ENCODE measurements around the gene APOBEC3B.
"Not testable (repeated sequence)": the region's sequence is repeated elsewhere in the genome, so short reads cannot be mapped to it uniquely, and the experiment has no call there.

The APOBEC3B gene

GRCh38 chr22:38981992-38982927, at the start of gene APOBEC3B:
TSS of gene APOBEC3B (plus strand) at chr22:38982347. CDS start at chr22:38982454, 107 bp downstream.
- DNase-seq (ENCODE audit: low read depth in 2 of 2): peak; percentile 7 to 33

- DNase-seq (ENCODE audit: low read depth in 2 of 2): no peak
Observed at GRCh38 chr22:38935023-38935422, 47.1 kb upstream of the APOBEC3B start.

DNA sequence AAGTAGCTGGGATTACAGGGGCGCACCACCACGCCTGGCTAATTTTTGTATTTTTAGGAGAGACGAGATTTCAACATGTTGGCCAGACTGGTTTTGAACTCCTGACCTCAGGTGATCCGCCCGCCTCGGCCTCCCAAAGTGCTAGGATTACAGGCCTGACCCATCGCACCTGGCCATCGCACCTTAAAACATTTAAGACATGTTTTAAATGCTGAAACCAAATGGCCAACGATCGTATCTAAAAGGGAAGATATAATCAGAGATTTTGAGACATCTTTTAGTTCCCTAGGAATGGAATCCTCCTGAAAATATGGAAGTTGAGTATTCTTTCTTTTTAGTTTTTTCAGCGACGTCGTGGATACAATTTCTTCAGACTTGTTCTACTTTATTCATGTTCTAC, 46.5 kb upstream of the APOBEC3B start:
- no peak for DNase-seq (ENCODE audit: low read depth in 2 of 2)

- no peak for DNase-seq (ENCODE audit: low read depth in 2 of 2)
Observed at GRCh38 chr22:38936562-38936961, 45.6 kb upstream of the APOBEC3B start.

DNA sequence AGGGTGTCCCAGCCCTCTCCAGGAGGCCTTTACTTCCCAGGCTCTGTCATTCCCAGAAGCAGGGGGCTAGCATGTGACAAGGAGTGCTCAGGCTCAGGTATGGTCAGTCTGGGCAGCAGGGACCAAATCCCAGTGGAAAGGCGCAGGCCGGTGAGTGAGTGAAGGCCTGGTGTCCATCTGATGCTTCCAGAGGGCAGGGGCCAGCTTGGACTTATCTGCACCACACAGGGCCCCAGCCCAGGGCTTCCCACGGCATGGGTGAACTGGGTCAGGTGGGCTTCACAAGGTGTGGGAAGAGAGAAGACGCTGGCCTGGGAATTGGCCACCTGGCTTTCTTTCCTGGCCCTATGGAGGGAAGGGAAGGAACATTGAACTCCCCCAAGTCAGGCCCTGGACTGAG, 45.1 kb upstream of the APOBEC3B start:
- no peak for DNase-seq (ENCODE audit: low read depth in 2 of 2)

DNA sequence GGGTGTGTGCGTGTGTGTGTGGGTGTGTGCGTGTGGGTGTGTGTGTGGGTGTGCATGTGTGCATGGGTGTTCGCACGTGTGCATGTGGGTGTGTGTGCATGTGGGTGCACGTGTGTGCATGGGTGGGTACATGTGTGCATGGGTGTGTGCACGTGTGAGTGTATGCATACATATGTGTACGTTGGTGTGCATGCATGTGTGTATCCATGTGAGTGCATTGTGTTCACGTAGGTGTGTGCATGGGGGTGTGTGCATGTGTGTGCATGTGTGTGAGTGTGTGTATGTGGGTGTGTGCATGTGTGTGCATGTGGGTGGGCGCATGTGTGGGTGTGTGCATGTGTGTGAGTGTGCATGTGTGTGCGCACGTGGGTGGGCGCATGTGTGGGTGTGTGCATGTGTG, 44.6 kb upstream of the APOBEC3B start:
- DNase-seq (ENCODE audit: low read depth in 2 of 2): no peak

DNA sequence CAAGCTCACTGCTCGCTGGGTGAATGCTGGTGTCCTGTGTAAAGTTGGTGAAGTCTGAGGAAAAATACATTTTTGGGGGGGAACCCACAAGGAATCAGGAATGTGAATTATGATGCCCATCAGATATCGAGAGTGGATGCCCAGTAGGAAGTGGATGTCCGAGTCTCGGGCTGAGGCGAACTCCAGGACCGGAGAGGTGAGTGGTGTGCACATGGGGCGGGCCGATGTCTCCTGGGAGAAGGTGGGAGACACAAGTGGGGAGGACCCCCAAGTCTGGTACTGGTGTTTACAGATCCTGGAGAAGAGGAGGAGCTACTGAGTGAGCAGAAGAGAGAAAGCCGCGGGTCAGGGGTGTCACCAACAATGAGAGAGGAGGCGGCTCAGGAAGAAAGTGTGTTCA, 43.9 kb upstream of the APOBEC3B start:
- no peak for DNase-seq (ENCODE audit: low read depth in 2 of 2)

GRCh38 chr22:38938925-38939324, 43.2 kb upstream of the APOBEC3B start:
- no peak for DNase-seq (ENCODE audit: low read depth in 2 of 2)

DNA sequence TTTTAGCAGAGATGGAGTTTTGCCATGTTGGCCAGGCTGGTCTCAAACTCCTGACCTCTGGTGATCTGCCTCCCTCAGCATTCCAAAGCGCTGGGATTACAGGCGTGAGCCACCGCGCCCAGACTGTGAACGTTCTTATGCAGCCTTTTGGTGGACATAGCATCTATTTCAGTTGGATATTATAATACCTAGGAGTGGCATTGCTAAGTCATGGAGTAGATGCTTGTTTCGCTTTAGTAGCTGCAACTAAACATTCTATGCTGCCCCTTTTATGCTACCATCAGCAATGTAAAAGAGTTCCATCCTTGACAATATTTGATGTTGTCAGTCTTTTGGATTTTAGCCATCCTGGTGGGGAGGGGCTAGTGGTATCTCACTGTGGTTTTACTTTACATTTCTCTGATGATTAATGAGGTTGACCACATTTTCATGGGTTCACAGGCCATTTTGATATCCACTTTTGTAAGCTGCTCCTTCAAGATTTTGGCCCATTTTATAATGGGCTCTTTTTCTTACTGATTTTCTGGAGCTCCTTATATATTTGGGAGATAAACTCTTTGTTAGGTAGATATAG, 41.2 kb upstream of the APOBEC3B start:
- no peak for DNase-seq (ENCODE audit: low read depth in 2 of 2)

DNA sequence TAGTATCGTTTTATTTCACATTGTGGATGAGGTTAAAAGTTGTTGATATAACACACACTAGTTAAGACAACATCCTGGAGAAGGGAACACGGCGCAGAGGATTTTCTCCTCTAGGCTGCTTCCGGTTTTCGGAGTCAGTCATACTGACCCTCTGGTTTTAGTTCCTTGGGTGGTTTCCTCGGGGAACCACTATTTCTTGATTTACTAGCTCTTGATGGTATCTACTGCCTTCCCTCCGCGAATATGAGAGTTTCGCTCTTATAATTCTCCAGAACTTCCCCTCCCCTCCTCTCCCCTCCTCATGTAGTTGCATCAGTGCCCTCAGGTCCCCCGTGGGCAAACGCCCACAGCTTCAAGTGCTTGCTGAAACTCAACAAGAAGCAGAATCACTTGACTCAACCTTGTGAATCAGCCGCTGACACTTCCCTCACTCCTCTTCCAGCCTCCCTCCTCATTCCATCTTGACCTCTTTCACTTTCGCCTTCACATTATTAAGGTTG, 40.6 kb upstream of the APOBEC3B start:
- peak in 1 of 2 donors; percentile 45 for DNase-seq (ENCODE audit: low read depth in 2 of 2)

- DNase-seq (ENCODE audit: low read depth in 2 of 2): no peak
Observed at GRCh38 chr22:38942702-38943101, 39.4 kb upstream of the APOBEC3B start.

GRCh38 chr22:38943201-38943600, 38.9 kb upstream of the APOBEC3B start:
- no peak for DNase-seq (ENCODE audit: low read depth in 2 of 2)

DNA sequence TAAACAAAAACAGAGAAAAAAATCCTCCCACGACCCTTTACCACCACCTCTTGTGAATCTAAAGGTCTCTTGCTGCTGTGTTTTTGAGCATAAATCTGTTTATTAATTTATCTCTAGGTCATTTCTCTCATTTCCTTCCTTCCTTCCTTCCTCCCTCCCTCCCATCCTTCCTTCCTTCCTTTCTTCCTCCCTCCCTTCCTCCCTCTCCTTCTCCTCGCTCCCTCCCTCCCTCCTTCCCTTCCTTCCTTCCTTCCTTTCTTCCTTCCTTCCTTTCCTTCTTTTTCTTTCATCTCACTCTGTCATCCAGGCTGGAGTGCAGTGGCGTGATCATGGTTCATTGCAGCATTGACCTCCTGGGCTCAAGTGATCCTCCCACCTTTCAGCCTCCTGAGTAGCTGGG, 38.3 kb upstream of the APOBEC3B start:
- DNase-seq (ENCODE audit: low read depth in 2 of 2): no peak

DNA sequence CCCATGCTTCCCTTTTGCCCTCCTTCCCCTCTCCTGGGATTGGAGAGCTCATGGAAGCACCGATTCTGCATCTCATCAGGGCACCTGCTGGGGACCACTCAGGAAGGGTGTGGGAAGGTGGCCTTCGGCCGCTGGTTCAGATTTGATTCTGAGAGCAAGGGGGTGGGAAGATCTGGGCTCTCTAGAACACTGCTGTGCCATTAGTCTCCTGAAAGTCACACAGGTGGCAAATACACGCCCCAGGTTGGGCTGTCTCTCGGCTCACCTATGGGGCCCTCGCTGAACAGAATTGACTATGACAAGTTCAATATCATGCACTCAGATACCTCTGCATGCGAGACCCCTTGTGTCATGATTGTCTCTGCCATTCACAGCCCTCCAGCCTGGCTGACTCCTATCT, 37.5 kb upstream of the APOBEC3B start:
- DNase-seq (ENCODE audit: low read depth in 2 of 2): no peak

DNA sequence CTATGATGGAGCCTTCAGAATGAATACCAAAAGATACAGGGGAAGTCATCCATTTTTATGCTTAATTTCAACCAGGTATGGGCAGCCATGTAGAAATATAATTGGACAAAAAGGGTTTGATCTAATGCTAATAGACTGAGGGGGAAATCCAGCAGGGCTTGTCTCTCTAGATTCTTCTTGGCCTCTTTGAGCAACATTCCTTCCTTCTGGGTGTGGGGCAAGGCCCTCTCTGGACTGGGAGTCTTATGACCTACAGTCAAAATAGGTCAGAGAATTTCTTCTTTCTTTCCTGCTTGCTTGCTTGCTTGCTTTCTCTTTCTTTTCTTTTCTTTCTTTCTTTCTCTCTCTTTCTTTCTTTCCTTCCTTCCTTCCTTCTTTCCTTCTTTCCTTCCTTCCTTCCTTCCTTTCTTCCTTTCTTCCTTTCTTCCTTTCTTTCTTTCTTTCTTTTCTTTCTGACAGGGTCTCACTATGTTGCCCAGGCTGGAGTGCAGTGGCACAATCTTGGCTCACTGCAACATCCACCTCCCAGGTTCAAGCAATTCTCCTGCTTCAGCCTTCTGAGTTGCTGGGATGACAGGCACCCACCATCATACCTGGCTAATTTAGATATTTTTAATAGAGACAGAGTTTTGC, 36.3 kb upstream of the APOBEC3B start:
- not testable (repeated sequence) for DNase-seq (ENCODE audit: low read depth in 2 of 2)

- no peak for DNase-seq (ENCODE audit: low read depth in 2 of 2)
Observed at GRCh38 chr22:38946771-38947170, 35.4 kb upstream of the APOBEC3B start.

DNA sequence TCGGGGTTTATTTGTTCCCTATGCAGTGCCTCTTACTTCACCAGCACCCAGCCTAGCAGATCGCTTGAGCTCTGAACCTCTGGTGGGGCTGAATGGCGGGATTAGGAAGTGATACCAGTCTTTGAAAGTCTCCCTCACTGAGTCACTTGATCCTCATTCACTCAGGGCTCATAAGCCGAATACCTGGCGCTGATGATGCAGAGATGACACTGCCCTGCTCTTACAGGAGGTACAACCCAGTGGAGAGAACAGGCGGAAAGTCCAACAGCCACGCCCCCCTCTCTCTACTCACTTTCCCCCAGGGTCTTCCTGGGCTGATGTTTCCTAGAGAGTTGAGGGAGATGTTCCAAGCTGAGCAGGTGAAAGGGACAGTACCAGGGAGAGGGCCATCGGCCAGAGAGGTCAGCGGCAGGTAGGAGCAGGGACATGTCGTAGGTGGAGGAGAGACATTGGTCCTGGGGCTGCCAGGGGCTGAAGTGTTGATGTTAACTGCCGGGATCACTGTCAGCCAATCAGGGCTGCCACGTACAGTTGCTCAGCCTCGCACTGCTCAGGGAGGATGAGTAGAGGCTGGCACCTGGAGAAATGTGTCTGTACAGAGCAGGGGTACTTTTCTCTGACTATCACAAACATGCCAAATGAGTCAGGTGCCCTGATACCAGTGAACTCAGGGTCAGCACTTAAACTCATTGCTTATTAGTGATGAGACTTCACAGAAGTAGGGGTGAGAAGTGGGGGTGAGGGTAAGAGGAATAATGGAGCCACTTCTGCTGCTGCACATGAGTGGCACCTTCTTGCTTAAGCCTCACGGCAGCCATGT, 34.6 kb upstream of the APOBEC3B start:
- DNase-seq (ENCODE audit: low read depth in 2 of 2): no peak

DNA sequence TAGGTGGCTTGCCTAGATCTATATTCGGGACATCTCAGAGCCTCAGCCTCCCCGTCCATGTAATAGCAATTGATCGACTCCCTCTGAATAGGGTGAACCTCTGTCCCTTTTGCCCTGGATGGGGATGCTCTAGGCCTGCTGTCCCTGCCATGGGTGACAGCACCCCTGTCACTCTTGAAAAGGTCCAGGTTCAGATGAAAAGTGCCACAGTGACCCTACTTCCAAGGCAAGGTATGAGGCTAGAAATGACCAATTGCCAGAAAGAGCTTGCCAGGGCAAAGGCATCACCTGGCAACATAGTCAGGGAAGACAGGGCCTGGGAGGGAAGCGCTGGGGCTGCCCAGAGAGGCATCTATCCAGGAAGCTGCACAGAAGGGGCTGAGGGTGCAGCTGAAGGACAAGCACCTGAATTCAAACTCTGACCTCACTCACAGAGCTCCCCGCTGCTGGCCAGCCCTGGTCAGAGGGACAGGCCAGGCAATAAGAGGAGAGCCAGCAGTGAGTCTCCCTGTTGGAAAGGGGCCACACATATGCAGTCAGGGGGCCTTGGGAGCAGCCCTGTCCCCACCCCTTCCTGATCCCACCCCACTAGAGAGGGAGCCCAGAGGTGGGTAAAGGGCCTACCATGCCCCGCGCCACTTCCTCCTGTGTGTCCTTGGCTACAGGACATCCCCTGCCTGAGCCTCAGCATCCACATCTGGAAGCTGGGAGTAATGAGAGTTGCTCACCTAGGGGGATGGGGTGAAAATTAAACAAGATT, 33.8 kb upstream of the APOBEC3B start:
- no peak for DNase-seq (ENCODE audit: low read depth in 2 of 2)

DNA sequence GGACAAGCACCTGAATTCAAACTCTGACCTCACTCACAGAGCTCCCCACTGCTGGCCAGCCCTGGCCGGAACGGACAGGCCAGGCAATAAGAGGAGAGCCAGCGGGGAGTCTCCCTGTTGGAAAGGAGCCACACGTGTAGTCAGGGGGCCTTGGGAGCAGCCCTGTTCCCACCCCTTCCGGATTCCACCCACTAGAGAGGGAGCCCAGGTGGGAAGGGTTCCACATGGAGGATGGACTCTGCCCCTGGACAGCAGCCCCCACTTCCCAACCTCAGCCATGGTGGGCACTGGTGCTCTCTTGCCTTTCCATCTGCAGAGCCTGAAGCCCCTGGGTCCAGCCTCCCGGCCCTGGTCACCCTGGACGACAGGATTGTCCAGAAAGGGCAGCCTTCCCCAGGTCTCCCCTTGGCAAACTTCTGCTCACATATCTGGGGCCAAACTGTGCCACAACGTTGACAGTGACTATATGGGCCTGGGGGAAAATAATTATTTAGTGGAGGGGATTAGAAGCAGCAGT, 32.2 kb upstream of the APOBEC3B start:
- DNase-seq (ENCODE audit: low read depth in 2 of 2): no peak

GRCh38 chr22:38950527-38951295, 31.4 kb upstream of the APOBEC3B start:
- DNase-seq (ENCODE audit: low read depth in 2 of 2): no peak

Measured in stimulated activated CD4-positive, alpha-beta T cell treated with anti-CD3 and anti-CD28 coated beads, Interleukin-1b, Interleukin-23, amount 100 ng/mL, for 1 hour (primary cell).